K562 (cell line): ENCODE measurements around the gene BASP1. TPM values are rescaled to one million over a fixed set of nuclear protein-coding genes. Genes with fewer than 3 reads are reported as not detected.
"Not testable (repeated sequence)": the region's sequence is repeated elsewhere in the genome, so short reads cannot be mapped to it uniquely, and the experiment has no call there.

Experiments
- ATAC-seq: fragments of 200-7000 bp; cut with Tn5 transposase; 3 replicates; pipeline ENCODE4 v1.9.1; 2020; ENCODE audit warnings: moderate library complexity
- BruUV-seq: library from RNA; stranded (reverse); fragments of 400-500 nt; replicated peaks from 2 replicates; lab custom pipeline; 2021; lab: Mats Ljungman, UMichigan
- CTCF ChIA-PET: fragments of 300-600 bp; formaldehyde crosslinking; extraction: SDS; loops from one replicate; lab custom pipeline; 2021; ENCODE audit warnings: low intra/inter-chr PET ratio; lab: Yijun Ruan, JAX
- POLR2A ChIA-PET: fragments of 300-600, 350-650 bp; sonication (Branson Sonifier 250); formaldehyde crosslinking; extraction: SDS; loops from one replicate; lab custom pipeline; 2021; ENCODE audit warnings: antibody characterized with exemption, inconsistent platforms; lab: Yijun Ruan, JAX
- DNase-seq, 4 experiments: peaks; one replicate each; pipeline versions ENCODE4 v3.0.0 to v3.0.0-alpha.2; 2011 to 2018; ENCODE audit warnings: low spot score in 3 of 4, mixed read lengths in 3 of 4; ENCODE audit errors: extremely low read depth in 1 of 4
- FAIRE-seq: peaks from 2 replicates; lab custom pipeline; 2011; peaks lifted over from hg19 to GRCh38; lab: Jason Lieb, UNC
- H2AFZ ChIP-seq: 2 replicates; pipeline ENCODE4 v1.6.0; 2011; ENCODE audit warnings: low read depth, low read length, control low read depth, inconsistent platforms
- H3K27ac ChIP-seq: fragments of 200-600 bp; 3 replicates; pipeline ENCODE4 v1.8.0; 2011; ENCODE audit warnings: low read depth, mild to moderate bottlenecking, control low read depth, inconsistent platforms, low read length, moderate library complexity, mixed read lengths; ENCODE audit errors: extremely low read depth
- H3K27me3 ChIP-seq, 2 experiments: fragments of 300-600 bp in 1 of 2; 2 replicates in 1 of 2; 3 replicates in 1 of 2; pipeline versions ENCODE4 v1.6.0 to v1.8.0; 2011; ENCODE audit warnings: inconsistent platforms in 2 of 2, low read length in 2 of 2, mild to moderate bottlenecking in 1 of 2, mixed read lengths in 1 of 2, moderate library complexity in 1 of 2; ENCODE audit not compliant: control insufficient read depth in 2 of 2, insufficient read depth in 2 of 2
- H3K36me3 ChIP-seq: fragments of 300-600 bp; 3 replicates; pipeline ENCODE4 v1.8.0; 2011; ENCODE audit warnings: mild to moderate bottlenecking, low read length, inconsistent platforms; ENCODE audit not compliant: control insufficient read depth, insufficient read depth
- H3K4me1 ChIP-seq, 2 experiments: fragments of 200-600 bp in 1 of 2; replicated peaks in 1 of 2; 2 replicates in 1 of 2; 3 replicates in 1 of 2; pipeline versions ENCODE4 v1.5.1 to v1.8.0; 2011; ENCODE audit warnings: inconsistent platforms in 2 of 2, low read length in 2 of 2, mild to moderate bottlenecking in 1 of 2, mixed read lengths in 1 of 2, moderate library complexity in 1 of 2; ENCODE audit not compliant: control insufficient read depth in 2 of 2, insufficient read depth in 2 of 2
- H3K4me2 ChIP-seq: 2 replicates; pipeline ENCODE4 v1.6.1; 2011; ENCODE audit warnings: low read length, control low read depth, inconsistent platforms, mixed read lengths; ENCODE audit not compliant: insufficient read depth
- H3K4me3 ChIP-seq: fragments of 200-600 bp; sonication (generic), shearing (Covaris generic); 2 replicates; pipeline ENCODE4 v1.5.1; 2016; ENCODE audit warnings: control low read depth, inconsistent platforms
- H3K79me2 ChIP-seq: fragments of 200-600 bp; 3 replicates; pipeline ENCODE4 v1.8.0; 2011; ENCODE audit warnings: low read length, inconsistent platforms; ENCODE audit not compliant: control insufficient read depth, insufficient read depth
- H3K9ac ChIP-seq, 2 experiments: 2 replicates each; pipeline versions ENCODE4 v1.6.0 to v1.6.1; 2011; ENCODE audit warnings: low read depth in 2 of 2, low read length in 2 of 2, control low read depth in 1 of 2, inconsistent platforms in 1 of 2, mild to moderate bottlenecking in 1 of 2, mixed read lengths in 1 of 2; ENCODE audit not compliant: insufficient read depth in 1 of 2
- H3K9me1 ChIP-seq: one replicate; pipeline ENCODE4 v1.6.0; 2011; ENCODE audit warnings: inconsistent platforms, mild to moderate bottlenecking, low read length, moderate library complexity; ENCODE audit not compliant: control insufficient read depth, insufficient read depth
- H3K9me3 ChIP-seq: replicated peaks from 2 replicates; pipeline ENCODE4 v1.5.1; 2011; ENCODE audit warnings: low read depth, low read length, inconsistent platforms; ENCODE audit not compliant: control insufficient read depth, insufficient read depth
- H4K20me1 ChIP-seq: replicated peaks from 2 replicates; pipeline ENCODE4 v1.6.1; 2011; ENCODE audit warnings: low read length, inconsistent platforms, mixed read lengths; ENCODE audit not compliant: control insufficient read depth, insufficient read depth
- E2F5 ChIP-seq: sonication (generic); formaldehyde crosslinking; IDR thresholded peaks from 2 replicates; pipeline ENCODE4 v1.8.0; 2022; ENCODE audit warnings: mild to moderate bottlenecking, missing genetic modification reagents
- MLX ChIP-seq, 2 experiments: fragments of 450-650 bp in 1 of 2; sonication (generic) in 1 of 2; formaldehyde crosslinking; conservative IDR thresholded peaks; 2 replicates each; pipeline versions ENCODE4 v1.4.0 to v1.8.1; 2020 to 2022; ENCODE audit warnings: mild to moderate bottlenecking in 1 of 2, missing genetic modification reagents in 1 of 2
- PURB ChIP-seq: sonication (generic); formaldehyde crosslinking; IDR thresholded peaks from 2 replicates; pipeline ENCODE4 v1.9.0; 2021; ENCODE audit warnings: low read depth, mild to moderate bottlenecking, missing genetic modification reagents
- SREBF1 ChIP-seq: fragments of 150-350 bp; IDR thresholded peaks from 2 replicates; pipeline ENCODE4 v1.6.1; 2014; ENCODE audit warnings: antibody characterized with exemption, low read depth, low read length, borderline replicate concordance
- ZFP1 ChIP-seq: fragments of 450-650 bp; formaldehyde crosslinking; IDR thresholded peaks from 2 replicates; pipeline ENCODE4 v1.4.0; 2020; ENCODE audit warnings: mild to moderate bottlenecking, mixed read lengths
- ZNF184 ChIP-seq: sonication (generic); formaldehyde crosslinking; IDR thresholded peaks from 2 replicates; pipeline ENCODE4 v1.5.0; 2020; ENCODE audit warnings: missing genetic modification reagents
- ZNF609 ChIP-seq: sonication (generic); formaldehyde crosslinking; IDR thresholded peaks from 2 replicates; pipeline ENCODE4 v1.8.1; 2023; ENCODE audit warnings: missing genetic modification reagents, mild to moderate bottlenecking, borderline replicate concordance
- WGBS: fragments of 100-300 bp; shearing (Covaris generic); methylation state at CpG from one replicate; pipeline ENCODE4 v1.1.6; 2016; ENCODE audit warnings: low coverage, mixed read lengths; ENCODE audit not compliant: insufficient coverage; ENCODE audit errors: missing lambda C conversion rate; 5-methylcytosine and 5-hydroxymethylcytosine counted together
- in situ Hi-C: fragments of 300-500 bp; cut with MboI; formaldehyde crosslinking; loops from 4 replicates; pipeline ENCODE4 v1.15.0; 2018; ENCODE audit warnings: inconsistent platforms, mixed read lengths
- intact Hi-C: fragments of 100-400 bp; cut with micrococcal nuclease; formaldehyde crosslinking; loops from 2 replicates; pipeline ENCODE4 v1.14.2; 2022
- polyA plus RNA-seq, 8 experiments: library from polyadenylated mRNA; depleted of rRNA in 4 of 8; stranded (reverse) in 5 of 8; unstranded in 3 of 8; fragments of >200 nt; fragmentation: Nextera tagmentation in 2 of 8; fragmentation: Illumina TruSeq in 1 of 8; extraction: Ambion mirVana in 2 of 8; extraction: Trizol in 1 of 8; gene quantifications; 2 replicates each; pipeline versions ENCODE4 v1.2.1 to v1.2.3, GENCODE V29; 2011 to 2014; ENCODE audit warnings: inconsistent platforms in 1 of 8, missing spikeins in 1 of 8
- total RNA-seq, 7 experiments: library from RNA; depleted of rRNA in 6 of 7; stranded (reverse); fragments of >200 nt in 6 of 7; fragmentation: Illumina TruSeq in 2 of 7; extraction: Trizol in 2 of 7; gene quantifications; 2 replicates each; pipeline versions ENCODE4 v1.2.1 to v1.2.3, GENCODE V29; 2011 to 2021; ENCODE audit warnings: low replicate concordance in 1 of 7

The BASP1 gene
- total and polyA plus RNA-seq, 9 of the 15 experiments (the other 6 are each of a cell fraction or from before 2014, with no cell fraction given), result 0.22 TPM; not detected in 8

- FAIRE-seq, DNase-seq, H3K27me3 ChIP-seq, H3K4me1 ChIP-seq, BruUV-seq, H3K9ac ChIP-seq, intact Hi-C loops, H3K36me3 ChIP-seq, ATAC-seq, in situ Hi-C loops, H4K20me1 ChIP-seq, H3K4me3 ChIP-seq, H3K27ac ChIP-seq, H3K79me2 ChIP-seq, H2AFZ ChIP-seq, H3K4me2 ChIP-seq, H3K9me3 ChIP-seq, H3K9me1 ChIP-seq, POLR2A ChIA-PET, CTCF ChIA-PET: not testable (repeated sequence)
- 1% methylated on average over 3 of the region's 3 CpGs for WGBS
Observed at GRCh38 chr5:17319095-17319494, 101.7 kb downstream of the BASP1 start.

GRCh38 chr5:17325770-17326599 lies 108.6 kb downstream of the BASP1 start:
- H3K9ac ChIP-seq, result no peak overlapping the region
- DNase-seq, result no peak
- no peaks in the 10 kb centered on the region for H3K9me3 ChIP-seq
- H3K4me1 ChIP-seq, result no peaks in the 10 kb centered on the region
- no peaks in the 10 kb centered on the region for H4K20me1 ChIP-seq
- no TSS peak for BruUV-seq
- no peak overlapping the region for H3K27ac ChIP-seq
- intact Hi-C loops (no loop called here), in situ Hi-C loops (no loop called here)
- CTCF ChIA-PET, result no interaction called here
- POLR2A ChIA-PET, result interaction anchor here (0.7 kb wide), 1 partner anchor 11 kb away, joined by 5 read pairs; no protein-coding TSS in a partner anchor
- H3K36me3 ChIP-seq, result no peaks in the 10 kb centered on the region
- no peak for ATAC-seq
- no peaks in the 10 kb centered on the region for H3K9me1 ChIP-seq
- no peak for FAIRE-seq
- H3K79me2 ChIP-seq, result no peaks in the 10 kb centered on the region
- H3K27me3 ChIP-seq, result no peaks in the 10 kb centered on the region
- no peak overlapping the region for H2AFZ ChIP-seq
- 0% methylated on average over 3 of the region's 3 CpGs for WGBS
- no peak overlapping the region for H3K4me3 ChIP-seq
- no peak overlapping the region for H3K4me2 ChIP-seq
- TF ChIP-seq PURB (no peak), E2F5 (CRISPR knock-in tag) (no peak), ZNF609 (no peak), SREBF1 (no peak), MLX (CRISPR knock-in tag; conservative IDR thresholded peaks at IDR 0.05) (no peak), ZNF184 (CRISPR knock-in tag) (no peak), ZFP1 (CRISPR knock-in tag) (no peak)
